Endothelial cell of umbilical vein (primary cell): Measurements from ENCODE around the gene DNAJB12. TPM values are rescaled to one million over a fixed set of nuclear protein-coding genes. Genes with fewer than 3 reads are reported as not detected.
A peak's percentile ranks its signal among the peaks of the same experiment; 100 is the strongest.

ENCODE experiments used
- BruUV-seq: library from RNA; stranded (reverse); fragments of 400-500 nt; replicated peaks from 2 replicates; lab custom pipeline; 2021; lab: Mats Ljungman, UMichigan
- CTCF ChIA-PET: fragments of 300-600, 350-600 bp; sonication (Branson Sonifier 250); formaldehyde crosslinking; loops from one replicate; lab custom pipeline; 2021; ENCODE audit warnings: antibody characterized with exemption, inconsistent platforms; lab: Charles Lee
- POLR2A ChIA-PET: fragments of 300-600, 350-600 bp; sonication (Branson Sonifier 250); formaldehyde crosslinking; loops from one replicate; lab custom pipeline; 2021; ENCODE audit warnings: antibody characterized with exemption, inconsistent platforms; lab: Charles Lee
- DNase-seq: peaks from one replicate; pipeline ENCODE4 v3.0.0-alpha.2; 2011; ENCODE audit warnings: low read depth, low spot score
- FAIRE-seq: peaks from 2 replicates; lab custom pipeline; 2011; peaks lifted over from hg19 to GRCh38; lab: Jason Lieb, UNC
- H2AFZ ChIP-seq: 2 replicates; pipeline ENCODE4 v1.6.0; 2012; ENCODE audit warnings: low read depth, low read length, control low read depth, inconsistent platforms
- H3K27ac ChIP-seq: 2 replicates; pipeline ENCODE4 v1.5.1; 2011; ENCODE audit warnings: low read depth, mild to moderate bottlenecking, control low read depth, low read length, moderate library complexity; ENCODE audit not compliant: insufficient read depth
- H3K27me3 ChIP-seq, 2 experiments: 2 replicates each; pipeline versions ENCODE4 v1.6.0 to v1.6.1; 2011; ENCODE audit warnings: low read length in 2 of 2, mixed read lengths in 1 of 2; ENCODE audit not compliant: control insufficient read depth in 2 of 2, insufficient read depth in 2 of 2
- H3K36me3 ChIP-seq, 2 experiments: 2 replicates in 1 of 2; 3 replicates in 1 of 2; pipeline ENCODE4 v1.5.1; 2011; ENCODE audit warnings: low read length in 2 of 2, mild to moderate bottlenecking in 1 of 2, moderate library complexity in 1 of 2; ENCODE audit not compliant: control insufficient read depth in 2 of 2, insufficient read depth in 2 of 2; ENCODE audit errors: extremely low read depth in 1 of 2
- H3K4me1 ChIP-seq: 3 replicates; pipeline ENCODE4 v1.5.1; 2011; ENCODE audit warnings: mild to moderate bottlenecking, low read length; ENCODE audit not compliant: control insufficient read depth, insufficient read depth; ENCODE audit errors: extremely low read depth
- H3K4me2 ChIP-seq: 2 replicates; pipeline ENCODE4 v1.6.1; 2011; ENCODE audit warnings: low read length, control low read depth, mixed read lengths; ENCODE audit not compliant: insufficient read depth
- H3K4me3 ChIP-seq, 3 experiments: fragments of 200-600 bp in 1 of 3; sonication (generic), shearing (Covaris generic) in 1 of 3; replicated peaks in 1 of 3; 2 replicates each; pipeline ENCODE4 v1.5.1; 2011 to 2016; ENCODE audit warnings: control low read depth in 3 of 3, low read length in 3 of 3, mild to moderate bottlenecking in 2 of 3, inconsistent platforms in 1 of 3, low read depth in 1 of 3, moderate library complexity in 1 of 3; ENCODE audit not compliant: insufficient read depth in 1 of 3
- H3K79me2 ChIP-seq: 2 replicates; pipeline ENCODE4 v1.6.0; 2012; ENCODE audit warnings: low read length, inconsistent platforms; ENCODE audit not compliant: control insufficient read depth, insufficient read depth
- H3K9ac ChIP-seq: replicated peaks from 2 replicates; pipeline ENCODE3; 2011; ENCODE audit warnings: low read length, control low read depth; ENCODE audit not compliant: insufficient read depth; ENCODE audit errors: extremely low read depth
- H3K9me1 ChIP-seq: replicated peaks from 3 replicates; pipeline ENCODE4 v1.6.0; 2011; ENCODE audit warnings: mild to moderate bottlenecking, low read length; ENCODE audit not compliant: control insufficient read depth, insufficient read depth; ENCODE audit errors: extremely low read depth
- H3K9me3 ChIP-seq: replicated peaks from 2 replicates; pipeline ENCODE4 v1.5.1; 2012; ENCODE audit warnings: low read length, inconsistent platforms; ENCODE audit not compliant: control insufficient read depth, insufficient read depth
- H4K20me1 ChIP-seq: replicated peaks from 2 replicates; pipeline ENCODE3; 2011; ENCODE audit warnings: mild to moderate bottlenecking, low read length; ENCODE audit not compliant: control insufficient read depth, insufficient read depth; ENCODE audit errors: extremely low read depth
- EZH2 ChIP-seq: IDR thresholded peaks from 2 replicates; pipeline ENCODE4 v1.6.1; 2012; ENCODE audit warnings: borderline replicate concordance, low read depth, mild to moderate bottlenecking, moderate library complexity, low read length, inconsistent platforms; ENCODE audit not compliant: severe bottlenecking
- FOS ChIP-seq: IDR thresholded peaks from 2 replicates; pipeline ENCODE4 v1.6.1; 2011; ENCODE audit warnings: mild to moderate bottlenecking, low read length, moderate library complexity, borderline replicate concordance; ENCODE audit not compliant: insufficient read depth
- GATA2 ChIP-seq: IDR thresholded peaks from 2 replicates; pipeline ENCODE4 v1.7.0; 2011; ENCODE audit warnings: low read depth, mild to moderate bottlenecking, moderate library complexity, mixed read lengths, low read length; ENCODE audit not compliant: insufficient read length, insufficient read depth
- JUN ChIP-seq: IDR thresholded peaks from 2 replicates; pipeline ENCODE4 v1.6.1; 2011; ENCODE audit warnings: borderline replicate concordance, low read depth; ENCODE audit not compliant: insufficient read length, insufficient read depth
- MYC ChIP-seq: IDR thresholded peaks from one replicate; pipeline ENCODE4 v1.6.1; 2011; ENCODE audit warnings: mild to moderate bottlenecking, low read depth, low read length
- POLR2A ChIP-seq: IDR thresholded peaks from 2 replicates; pipeline ENCODE4 v1.6.1; 2012; ENCODE audit warnings: low read depth, mild to moderate bottlenecking, control low read depth, low read length
- POLR2AphosphoS5 ChIP-seq: IDR thresholded peaks from 2 replicates; pipeline ENCODE4 v1.6.1; 2012; ENCODE audit warnings: low read depth, mild to moderate bottlenecking, control low read depth, low read length, moderate library complexity; ENCODE audit not compliant: insufficient read depth
- dilution Hi-C: fragments of 300-500 bp; cut with MboI; formaldehyde crosslinking; loops from one replicate; pipeline ENCODE4 v1.15.0; 2019; ENCODE audit warnings: low sequenced_read_pairs; ENCODE audit not compliant: extremely low pct_ligation_motif_present
- intact Hi-C: fragments of 100-400 bp; cut with micrococcal nuclease; formaldehyde crosslinking; loops from one replicate; pipeline ENCODE4 v1.10.0; 2022
- polyA plus RNA-seq, 4 experiments: library from polyadenylated mRNA; depleted of rRNA in 3 of 4; stranded (reverse) in 3 of 4; unstranded in 1 of 4; fragments of >200 nt; gene quantifications; 2 replicates each; pipeline versions ENCODE4 v1.2.1 to v1.2.3, GENCODE V29; 2011 to 2012; ENCODE audit warnings: missing spikeins in 1 of 4
- total RNA-seq: library from RNA; stranded (reverse); gene quantifications from 2 replicates; pipeline ENCODE4 v1.2.3, GENCODE V29; 2021
- TF ChIP-seq, protein P1 (sequence below), 2 donors: IDR thresholded peaks; 1 replicate in 1 of 2; 2 replicates in 1 of 2; pipeline ENCODE4 v1.5.1; 2011; ENCODE audit warnings: low read length in 2 of 2, mild to moderate bottlenecking in 2 of 2, moderate library complexity in 2 of 2, control low read depth in 1 of 2, inconsistent platforms in 1 of 2, low read depth in 1 of 2; ENCODE audit not compliant: insufficient read depth in 1 of 2; ENCODE audit errors: extremely low read depth in 1 of 2
- TF ChIP-seq, protein P2 (sequence below): IDR thresholded peaks from 2 replicates; pipeline ENCODE4 v1.6.1; 2011; ENCODE audit not compliant: insufficient read depth, insufficient read length

The DNAJB12 gene
- total and polyA plus RNA-seq, 2 donors (not counting 3 experiments of a cell fraction or from before 2014, with no cell fraction given): 27.2 to 44.2 TPM

DNA sequence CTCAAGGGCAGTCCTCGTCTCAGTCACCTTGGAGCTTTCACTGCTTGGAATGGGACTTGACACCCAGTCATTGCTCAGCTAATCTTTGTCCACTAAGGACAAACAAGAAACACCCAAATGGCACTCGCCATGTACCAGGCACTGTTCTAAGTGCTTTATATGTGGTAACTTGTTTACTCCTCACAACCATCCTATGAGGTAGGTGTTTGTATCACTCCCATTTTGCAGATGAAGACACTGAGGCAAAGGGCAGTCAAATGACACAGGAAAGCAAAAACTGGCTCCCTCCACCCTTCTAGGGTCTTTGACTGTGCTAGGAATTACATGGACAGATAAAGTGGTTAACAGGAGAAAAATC lies 24.7 kb downstream of the DNAJB12 start:
- Histone ChIP-seq H3K4me3 (no peak overlapping the region), H3K27ac (no peak overlapping the region), H3K9me1 (no peaks in the 10 kb centered on the region), H3K9me3 (no peaks in the 10 kb centered on the region), H3K79me2 (no peaks in the 10 kb centered on the region), H4K20me1 (no peaks in the 10 kb centered on the region), H2AFZ (no peak overlapping the region), H3K4me2 (no peak overlapping the region), H3K9ac (no peak overlapping the region), H3K4me1 (peaks cover 47% of the 10 kb centered on the region), H3K36me3 (peaks cover 0 to 2% of the 10 kb centered on the region in 2 experiments), H3K27me3 (no peaks in the 10 kb centered on the region)
- ChIA-PET CTCF (interaction anchor here (1.3 to 12.3 kb wide), 5 partner anchors 10 to 282 kb away, joined by 3 to 214 read pairs (median 12); partner anchors contain the start of gene DDIT4), POLR2A (interaction anchor here (1.6 to 2.6 kb wide), 2 partner anchors 56 to 204 kb away, joined by 3 to 8 read pairs; partner anchors contain the start of gene DDIT4)
- intact Hi-C loops (loop anchor here (5.0 kb wide), 1 partner anchor 353 kb away; no protein-coding TSS in a partner anchor), dilution Hi-C loops (no loop called here)
- TSS peak; percentile 2 for BruUV-seq
- TF ChIP-seq EZH2 (no peak), JUN (no peak), GATA2 (no peak), MYC (no peak), FOS (no peak), POLR2AphosphoS5 (no peak), POLR2A (no peak)
- TF ChIP-seq, protein P1, sequence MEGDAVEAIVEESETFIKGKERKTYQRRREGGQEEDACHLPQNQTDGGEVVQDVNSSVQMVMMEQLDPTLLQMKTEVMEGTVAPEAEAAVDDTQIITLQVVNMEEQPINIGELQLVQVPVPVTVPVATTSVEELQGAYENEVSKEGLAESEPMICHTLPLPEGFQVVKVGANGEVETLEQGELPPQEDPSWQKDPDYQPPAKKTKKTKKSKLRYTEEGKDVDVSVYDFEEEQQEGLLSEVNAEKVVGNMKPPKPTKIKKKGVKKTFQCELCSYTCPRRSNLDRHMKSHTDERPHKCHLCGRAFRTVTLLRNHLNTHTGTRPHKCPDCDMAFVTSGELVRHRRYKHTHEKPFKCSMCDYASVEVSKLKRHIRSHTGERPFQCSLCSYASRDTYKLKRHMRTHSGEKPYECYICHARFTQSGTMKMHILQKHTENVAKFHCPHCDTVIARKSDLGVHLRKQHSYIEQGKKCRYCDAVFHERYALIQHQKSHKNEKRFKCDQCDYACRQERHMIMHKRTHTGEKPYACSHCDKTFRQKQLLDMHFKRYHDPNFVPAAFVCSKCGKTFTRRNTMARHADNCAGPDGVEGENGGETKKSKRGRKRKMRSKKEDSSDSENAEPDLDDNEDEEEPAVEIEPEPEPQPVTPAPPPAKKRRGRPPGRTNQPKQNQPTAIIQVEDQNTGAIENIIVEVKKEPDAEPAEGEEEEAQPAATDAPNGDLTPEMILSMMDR (IDR thresholded peaks at IDR 0.05; ENCODE audit: extremely low read depth in 1 of 2, insufficient read depth in 1 of 2, low read depth in 1 of 2, low read length in 2 of 2): no peak
- TF ChIP-seq, protein P2, sequence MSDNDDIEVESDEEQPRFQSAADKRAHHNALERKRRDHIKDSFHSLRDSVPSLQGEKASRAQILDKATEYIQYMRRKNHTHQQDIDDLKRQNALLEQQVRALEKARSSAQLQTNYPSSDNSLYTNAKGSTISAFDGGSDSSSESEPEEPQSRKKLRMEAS: no peak
- FAIRE-seq (no peak), DNase-seq (no peak)
